Activated CD8-positive, alpha-beta memory T cell treated with anti-CD3 and anti-CD28 coated beads for 48 hours (primary cell): ENCODE data around the gene SLC2A4RG.

Experiments used
- DNase-seq, 3 experiments: peaks; one replicate each; pipeline ENCODE4 v3.0.0-alpha.2; 2020; ENCODE audit warnings: low read depth in 2 of 3, low spot score in 2 of 3

The SLC2A4RG gene, protein sequence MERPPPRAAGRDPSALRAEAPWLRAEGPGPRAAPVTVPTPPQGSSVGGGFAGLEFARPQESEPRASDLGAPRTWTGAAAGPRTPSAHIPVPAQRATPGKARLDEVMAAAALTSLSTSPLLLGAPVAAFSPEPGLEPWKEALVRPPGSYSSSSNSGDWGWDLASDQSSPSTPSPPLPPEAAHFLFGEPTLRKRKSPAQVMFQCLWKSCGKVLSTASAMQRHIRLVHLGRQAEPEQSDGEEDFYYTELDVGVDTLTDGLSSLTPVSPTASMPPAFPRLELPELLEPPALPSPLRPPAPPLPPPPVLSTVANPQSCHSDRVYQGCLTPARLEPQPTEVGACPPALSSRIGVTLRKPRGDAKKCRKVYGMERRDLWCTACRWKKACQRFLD

GRCh38 chr20:63739130-63740069, at the start of gene SLC2A4RG:
Gene SLC2A4RG, plus strand, starts transcription at chr20:63739776. Its CDS starts 137 bp downstream, at chr20:63739913.
- no peak for DNase-seq

DNA sequence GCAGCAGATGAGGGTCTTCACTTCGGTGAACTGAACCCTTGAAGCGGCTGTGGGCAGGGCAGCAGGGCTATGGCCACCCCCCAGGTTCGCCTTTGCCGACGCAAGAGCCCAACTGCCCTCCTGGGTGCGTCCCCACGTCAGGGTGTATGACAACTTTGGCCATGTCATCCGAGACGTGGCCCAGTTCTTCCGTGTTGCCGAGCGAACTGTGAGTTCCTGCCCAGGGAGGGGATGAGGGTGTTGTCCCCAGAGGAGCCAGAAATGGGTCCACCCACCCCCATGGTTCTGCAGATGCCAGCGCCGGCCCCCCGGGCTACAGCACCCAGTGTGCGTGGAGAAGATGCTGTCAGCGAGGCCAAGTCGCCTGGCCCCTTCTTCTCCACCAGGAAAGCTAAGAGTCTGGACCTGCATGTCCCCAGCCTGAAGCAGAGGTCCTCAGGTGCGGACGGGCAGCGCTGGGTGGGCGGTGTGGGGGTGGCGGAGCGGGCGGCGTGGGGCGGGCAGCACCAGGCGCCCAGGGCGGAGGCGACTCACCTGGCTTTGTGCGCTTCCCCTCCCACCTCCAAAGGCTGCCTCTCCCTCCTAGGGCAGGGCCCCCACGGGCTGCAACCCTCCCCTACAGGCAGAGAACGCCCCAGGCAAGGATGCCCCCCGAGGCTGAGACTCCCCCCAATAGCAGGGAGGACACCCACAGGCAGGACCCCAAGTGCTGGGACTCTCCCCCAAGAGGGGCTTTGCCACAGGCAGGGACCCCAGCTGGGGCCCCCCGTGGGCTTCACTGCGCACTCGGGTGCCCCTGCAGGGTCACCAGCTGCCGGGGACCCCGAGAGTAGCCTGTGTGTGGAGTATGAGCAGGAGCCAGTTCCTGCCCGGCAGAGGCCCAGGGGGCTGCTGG, 49.3 kb upstream of the SLC2A4RG start:
- DNase-seq: no peak

DNA sequence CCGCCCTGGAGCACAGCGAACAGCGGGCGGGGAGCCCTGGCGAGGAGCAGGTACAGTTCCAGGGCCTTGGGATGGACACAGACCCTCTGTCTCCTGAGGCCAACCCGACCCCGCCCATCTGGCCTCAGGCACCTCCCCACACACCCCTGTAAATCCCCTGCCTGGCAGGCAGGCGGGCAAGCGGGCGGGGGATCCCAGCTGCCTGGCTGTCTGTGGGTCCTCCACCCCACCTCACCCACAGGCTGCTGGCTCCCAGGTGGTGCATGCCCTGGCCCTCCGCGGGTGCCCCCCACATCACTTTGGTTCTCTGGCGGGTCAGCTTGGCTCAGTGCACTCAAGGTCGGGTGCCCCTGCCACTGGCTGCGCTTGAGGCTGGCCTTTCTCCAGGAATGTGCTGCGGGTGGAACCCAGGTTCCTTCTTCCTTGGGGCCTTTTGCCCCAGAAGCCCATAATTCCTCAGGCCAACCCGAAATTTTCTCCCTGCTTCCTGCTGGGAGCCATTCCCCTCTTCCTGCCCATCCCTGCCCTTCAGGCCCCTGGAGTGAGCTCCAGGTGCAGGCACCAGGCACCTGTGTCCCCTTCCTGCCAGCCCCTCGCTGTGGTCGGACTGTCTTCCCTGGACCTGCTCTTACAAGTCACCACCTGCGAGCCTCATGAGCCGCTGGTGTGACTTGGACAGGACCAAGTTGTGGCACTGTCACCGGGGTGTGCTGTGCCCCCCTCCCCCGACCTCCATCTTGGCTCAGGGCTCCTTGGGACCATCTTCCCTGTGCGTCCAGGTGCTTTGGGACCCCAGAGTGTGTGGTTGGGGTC, 48.5 kb upstream of the SLC2A4RG start:
- no peak for DNase-seq

DNA sequence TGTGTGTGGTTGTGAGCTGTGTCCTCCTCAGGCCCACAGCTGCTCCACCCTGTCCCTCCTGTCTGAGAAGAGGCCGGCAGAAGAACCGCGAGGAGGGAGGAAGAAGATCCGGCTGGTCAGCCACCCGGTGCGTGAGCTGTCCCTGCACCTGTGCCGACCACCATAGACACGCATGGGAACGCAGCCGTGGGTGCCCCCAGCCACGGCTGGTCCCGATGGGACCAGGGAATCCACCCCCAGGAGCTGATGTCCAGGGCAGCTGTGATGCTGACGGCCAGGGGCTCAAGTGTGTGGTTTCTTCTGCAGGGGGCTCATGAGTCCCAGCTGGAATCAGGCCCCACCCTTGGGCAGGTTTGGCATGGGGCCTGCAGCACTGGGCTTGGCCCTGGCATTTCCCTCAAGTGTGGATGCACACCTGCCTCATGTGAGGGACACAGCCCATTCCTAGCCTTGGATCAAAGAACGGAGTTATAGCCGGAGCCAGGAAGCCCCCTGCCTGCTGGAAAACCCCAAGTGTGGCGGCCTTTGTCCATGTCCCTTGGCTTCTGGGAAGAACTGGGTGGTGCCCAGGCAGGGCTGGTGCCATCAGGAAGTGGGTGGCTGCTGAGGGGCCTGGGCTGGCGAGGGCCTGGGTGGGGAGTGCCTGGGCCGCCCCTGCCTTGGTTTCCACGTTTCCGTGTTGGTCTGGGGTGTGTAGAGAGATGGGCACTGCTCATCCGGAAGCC, 47.7 kb upstream of the SLC2A4RG start:
- DNase-seq: no peak

DNA sequence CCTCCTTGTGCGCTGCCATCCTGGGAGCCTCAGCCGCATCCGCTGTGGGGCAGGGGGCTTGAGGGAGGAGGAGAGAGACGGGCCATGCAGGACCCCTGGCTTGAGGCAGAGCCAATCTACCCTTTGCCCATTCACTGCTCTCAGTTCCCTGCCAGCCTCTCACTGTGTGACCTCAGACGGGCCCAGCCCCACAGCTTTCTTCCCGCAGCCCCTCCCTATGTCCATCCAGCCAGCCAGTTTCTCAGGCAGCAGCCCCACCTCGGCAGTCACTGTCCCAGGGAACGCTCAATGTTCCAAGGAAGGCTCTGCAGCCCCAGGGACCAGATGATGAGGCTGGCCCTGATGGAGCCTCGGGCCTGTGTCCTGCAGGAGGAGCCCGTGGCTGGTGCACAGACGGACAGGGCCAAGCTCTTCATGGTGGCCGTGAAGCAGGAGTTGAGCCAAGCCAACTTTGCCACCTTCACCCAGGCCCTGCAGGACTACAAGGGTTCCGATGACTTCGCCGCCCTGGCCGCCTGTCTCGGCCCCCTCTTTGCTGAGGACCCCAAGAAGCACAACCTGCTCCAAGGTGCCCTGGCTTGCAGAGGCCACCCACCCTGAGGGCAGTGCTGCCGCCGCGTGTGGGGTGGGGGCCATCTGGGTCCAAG, 47.0 kb upstream of the SLC2A4RG start:
- no peak for DNase-seq

GRCh38 chr20:63693083-63693732, 46.4 kb upstream of the SLC2A4RG start:
- no peak for DNase-seq

GRCh38 chr20:63693733-63694583, 45.6 kb upstream of the SLC2A4RG start:
- DNase-seq: no peak

GRCh38 chr20:63694584-63695423, 44.8 kb upstream of the SLC2A4RG start:
- no peak for DNase-seq

DNA sequence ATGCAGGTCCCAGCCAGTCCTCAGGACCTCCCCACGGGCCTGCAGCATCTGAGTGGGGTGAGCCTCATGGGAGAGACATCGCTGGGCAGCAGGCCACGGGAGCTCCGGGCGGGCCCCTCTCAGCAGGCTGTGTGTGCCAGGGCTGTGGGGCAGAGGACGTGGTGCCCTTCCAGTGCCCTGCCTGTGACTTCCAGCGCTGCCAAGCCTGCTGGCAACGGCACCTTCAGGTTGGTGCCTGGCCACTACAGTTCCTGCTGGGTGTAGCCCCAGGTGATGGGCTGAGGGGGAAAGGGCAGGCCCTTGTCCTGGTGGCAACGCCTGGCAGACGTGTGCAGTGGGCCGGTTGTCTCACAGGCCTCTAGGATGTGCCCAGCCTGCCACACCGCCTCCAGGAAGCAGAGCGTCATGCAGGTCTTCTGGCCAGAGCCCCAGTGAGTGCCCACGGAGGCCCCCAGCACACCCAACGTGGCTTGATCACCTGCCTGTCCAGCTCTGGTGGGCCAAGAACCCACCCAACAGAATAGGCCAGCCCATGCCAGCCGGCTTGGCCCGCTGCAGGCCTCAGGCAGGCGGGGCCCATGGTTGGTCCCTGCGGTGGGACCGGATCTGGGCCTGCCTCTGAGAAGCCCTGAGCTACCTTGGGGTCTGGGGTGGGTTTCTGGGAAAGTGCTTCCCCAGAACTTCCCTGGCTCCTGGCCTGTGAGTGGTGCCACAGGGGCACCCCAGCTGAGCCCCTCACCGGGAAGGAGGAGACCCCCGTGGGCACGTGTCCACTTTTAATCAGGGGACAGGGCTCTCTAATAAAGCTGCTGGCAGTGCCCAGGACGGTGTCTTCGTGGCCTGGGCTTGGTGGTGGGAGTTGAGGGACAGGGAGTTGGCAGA, 43.9 kb upstream of the SLC2A4RG start:
- no peak for DNase-seq

DNA sequence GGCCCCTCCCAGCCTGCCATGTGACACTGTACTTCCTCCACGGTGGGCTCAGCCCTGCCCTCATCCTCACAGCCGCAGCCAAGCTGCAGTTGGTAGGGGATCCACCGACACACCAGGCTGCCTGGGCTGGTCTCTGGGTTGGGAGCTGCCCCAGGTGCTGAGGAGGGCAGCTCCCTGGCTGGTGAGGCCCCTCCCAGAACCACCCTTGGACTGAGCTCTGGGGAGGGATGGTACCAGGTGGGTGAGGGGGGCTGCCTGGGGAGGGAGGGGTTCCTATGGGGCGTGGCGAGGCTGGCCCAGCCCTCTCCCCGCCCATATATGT, 43.3 kb upstream of the SLC2A4RG start:
- no peak for DNase-seq

- DNase-seq: no peak
Observed at GRCh38 chr20:63696628-63697356, 42.8 kb upstream of the SLC2A4RG start, which contains the start of gene TNFRSF6B. Gene TNFRSF6B, plus strand, starts transcription at chr20:63696652. Its CDS starts 116 bp downstream, at chr20:63696768.

- no peak for DNase-seq
Observed at GRCh38 chr20:63697357-63697867, 42.2 kb upstream of the SLC2A4RG start.

- no peak for DNase-seq
Observed at GRCh38 chr20:63697868-63698545, 41.6 kb upstream of the SLC2A4RG start.

GRCh38 chr20:63698739-63699465, 40.7 kb upstream of the SLC2A4RG start:
- DNase-seq: peak in 1 of 3 experiments; percentile 30
